CD4-positive, alpha-beta memory T cell (primary cell): ENCODE data around the gene OTX2. TPM values are rescaled to one million over a fixed set of nuclear protein-coding genes. Genes with fewer than 3 reads are reported as not detected.

Experiments used
- CTCF ChIA-PET: fragments of 350-600 bp; sonication (Branson Sonifier 250); formaldehyde crosslinking; loops from one replicate; lab custom pipeline; 2021; ENCODE audit warnings: inconsistent platforms; ENCODE audit not compliant: partially characterized antibody; lab: Charles Lee
- POLR2A ChIA-PET: fragments of 350-600 bp; sonication (Branson Sonifier 250); formaldehyde crosslinking; loops from one replicate; lab custom pipeline; 2021; ENCODE audit not compliant: partially characterized antibody; lab: Charles Lee
- DNase-seq, 5 donors: peaks; one replicate each; pipeline versions ENCODE4 v3.0.0 to v3.0.0-alpha.2; 2020 to 2022; ENCODE audit warnings: mixed read lengths in 1 of 5
- H3K27ac ChIP-seq: one replicate; pipeline ENCODE4 v1.7.0; 2013; ENCODE audit warnings: low read depth, low read length
- H3K27me3 ChIP-seq: 2 replicates; pipeline ENCODE4 v1.7.0; 2013; ENCODE audit warnings: mild to moderate bottlenecking, low read length, moderate library complexity; ENCODE audit not compliant: insufficient read depth
- H3K36me3 ChIP-seq: 2 replicates; pipeline ENCODE4 v1.7.0; 2013; ENCODE audit warnings: mild to moderate bottlenecking, low read length, moderate library complexity; ENCODE audit not compliant: insufficient read depth
- H3K4me1 ChIP-seq: 2 replicates; pipeline ENCODE4 v1.7.0; 2013; ENCODE audit warnings: mild to moderate bottlenecking, low read length, moderate library complexity; ENCODE audit not compliant: insufficient read depth
- H3K4me3 ChIP-seq, 2 donors: one replicate each; pipeline ENCODE4 v1.7.0; 2013; ENCODE audit warnings: low read length in 2 of 2, mild to moderate bottlenecking in 1 of 2
- H3K9me3 ChIP-seq, 2 donors: one replicate each; pipeline ENCODE4 v1.7.0; 2013; ENCODE audit warnings: low read length in 2 of 2, control low read depth in 1 of 2; ENCODE audit not compliant: control insufficient read depth in 1 of 2
- H3K27ac Mint-ChIP-seq, 7 donors: one replicate each; pipeline ENCODE4 v1.8.0; 2020 to 2021; ENCODE audit warnings: mixed read lengths in 7 of 7, mild to moderate bottlenecking in 6 of 7, inconsistent platforms in 3 of 7, moderate library complexity in 3 of 7
- H3K27me3 Mint-ChIP-seq, 2 donors: one replicate each; pipeline ENCODE4 v1.8.0; 2020 to 2021; ENCODE audit warnings: mixed read lengths in 2 of 2
- H3K36me3 Mint-ChIP-seq, 2 donors: one replicate each; pipeline ENCODE4 v1.8.0; 2020 to 2021; ENCODE audit warnings: mixed read lengths in 2 of 2, inconsistent platforms in 1 of 2, mild to moderate bottlenecking in 1 of 2
- H3K4me1 Mint-ChIP-seq, 4 donors: one replicate each; pipeline ENCODE4 v1.8.0; 2020 to 2021; ENCODE audit warnings: mixed read lengths in 4 of 4, mild to moderate bottlenecking in 1 of 4
- H3K4me3 Mint-ChIP-seq, 8 donors: one replicate each; pipeline ENCODE4 v1.8.0; 2020 to 2021; ENCODE audit warnings: mixed read lengths in 8 of 8, mild to moderate bottlenecking in 7 of 8, moderate library complexity in 6 of 8, inconsistent platforms in 3 of 8
- H3K9me3 Mint-ChIP-seq, 8 donors: one replicate each; pipeline ENCODE4 v1.8.0; 2020 to 2021; ENCODE audit warnings: mixed read lengths in 8 of 8, mild to moderate bottlenecking in 5 of 8, inconsistent platforms in 3 of 8, moderate library complexity in 1 of 8
- intact Hi-C: fragments of 100-400 bp; cut with micrococcal nuclease; formaldehyde crosslinking; loops from one replicate; pipeline ENCODE4 v1.15.1; 2023
- polyA plus RNA-seq, 2 donors: library from polyadenylated mRNA; unstranded; fragments of 300-500 nt; fragmentation: Illumina TruSeq; gene quantifications; one replicate each; pipeline ENCODE4 v1.2.3, GENCODE V29; 2021
- total RNA-seq, 2 experiments: library from RNA; stranded (reverse); gene quantifications; one replicate each; pipeline ENCODE4 v1.2.3, GENCODE V29; 2021

OTX2 gene
- total and polyA plus RNA-seq, 4 experiments from 2014 or later, result not detected

GRCh38 chr14:56760164-56760914, 49.9 kb downstream of the OTX2 start:
- Mint-ChIP-seq H3K4me3 (no peak overlapping the region), H3K4me1 (no peaks in the 10 kb centered on the region), H3K9me3 (peaks cover 0 to 1% (median 0%) of the 10 kb centered on the region in 8 donors), H3K27me3 (peaks cover 5 to 7% of the 10 kb centered on the region in 2 donors), H3K36me3 (no peaks in the 10 kb centered on the region), H3K27ac (no peak overlapping the region)
- no peaks in the 10 kb centered on the region for H3K36me3 ChIP-seq
- H3K27me3 ChIP-seq, result no peaks in the 10 kb centered on the region
- ChIA-PET POLR2A (no interaction called here), CTCF (interaction anchor here (1.2 kb wide), 1 partner anchor 14 kb away, joined by 3 read pairs; no protein-coding TSS in a partner anchor)
- intact Hi-C loops, result no loop called here
- no peak overlapping the region for H3K4me3 ChIP-seq
- no peaks in the 10 kb centered on the region for H3K4me1 ChIP-seq
- H3K9me3 ChIP-seq, result no peaks in the 10 kb centered on the region
- H3K27ac ChIP-seq, result no peak overlapping the region
- DNase-seq, result no peak

GRCh38 chr14:56759633-56760032, 50.6 kb downstream of the OTX2 start:
- no peaks in the 10 kb centered on the region for H3K4me1 Mint-ChIP-seq
- Histone ChIP-seq H3K4me1 (no peaks in the 10 kb centered on the region), H3K36me3 (no peaks in the 10 kb centered on the region), H3K9me3 (no peaks in the 10 kb centered on the region), H3K4me3 (no peak overlapping the region), H3K27ac (no peak overlapping the region), H3K27me3 (no peaks in the 10 kb centered on the region)
- POLR2A ChIA-PET, result no interaction called here
- peaks cover 5 to 7% of the 10 kb centered on the region in 2 donors for H3K27me3 Mint-ChIP-seq
- intact Hi-C loops, result no loop called here
- no peaks in the 10 kb centered on the region for H3K36me3 Mint-ChIP-seq
- peaks cover 0 to 1% (median 0%) of the 10 kb centered on the region in 8 donors for H3K9me3 Mint-ChIP-seq
- DNase-seq, result no peak
- H3K27ac Mint-ChIP-seq, result no peak overlapping the region
- CTCF ChIA-PET, result no interaction called here
- H3K4me3 Mint-ChIP-seq, result no peak overlapping the region

GRCh38 chr14:56759094-56759493, 51.2 kb downstream of the OTX2 start:
- Mint-ChIP-seq H3K27ac (no peak overlapping the region), H3K4me3 (no peak overlapping the region), H3K27me3 (peaks cover 5 to 7% of the 10 kb centered on the region in 2 donors), H3K4me1 (no peaks in the 10 kb centered on the region), H3K36me3 (no peaks in the 10 kb centered on the region), H3K9me3 (peaks cover 0 to 1% (median 0%) of the 10 kb centered on the region in 8 donors)
- intact Hi-C loops, result no loop called here
- H3K9me3 ChIP-seq, result no peaks in the 10 kb centered on the region
- DNase-seq, result no peak
- no peaks in the 10 kb centered on the region for H3K27me3 ChIP-seq
- no peaks in the 10 kb centered on the region for H3K4me1 ChIP-seq
- CTCF ChIA-PET, result no interaction called here
- no peak overlapping the region for H3K27ac ChIP-seq
- H3K36me3 ChIP-seq, result no peaks in the 10 kb centered on the region
- no peak overlapping the region for H3K4me3 ChIP-seq
- POLR2A ChIA-PET, result no interaction called here

- ChIA-PET POLR2A (no interaction called here), CTCF (no interaction called here)
- Mint-ChIP-seq H3K9me3 (no peaks in the 10 kb centered on the region), H3K36me3 (no peaks in the 10 kb centered on the region), H3K4me1 (no peaks in the 10 kb centered on the region), H3K4me3 (no peak overlapping the region), H3K27me3 (peaks cover 2 to 11% of the 10 kb centered on the region in 2 donors), H3K27ac (no peak overlapping the region)
- Histone ChIP-seq H3K4me3 (no peak overlapping the region), H3K36me3 (no peaks in the 10 kb centered on the region), H3K9me3 (no peaks in the 10 kb centered on the region), H3K27ac (no peak overlapping the region), H3K4me1 (no peaks in the 10 kb centered on the region), H3K27me3 (no peaks in the 10 kb centered on the region)
- intact Hi-C loops, result no loop called here
- DNase-seq, result no peak
Measured at GRCh38 chr14:56754921-56755320, 55.4 kb downstream of the OTX2 start.

GRCh38 chr14:56753396-56753795, 56.9 kb downstream of the OTX2 start:
- Histone ChIP-seq H3K36me3 (no peaks in the 10 kb centered on the region), H3K9me3 (no peaks in the 10 kb centered on the region), H3K27ac (no peak overlapping the region), H3K4me1 (no peaks in the 10 kb centered on the region), H3K27me3 (no peaks in the 10 kb centered on the region), H3K4me3 (no peak overlapping the region)
- H3K4me1 Mint-ChIP-seq, result no peaks in the 10 kb centered on the region
- intact Hi-C loops, result no loop called here
- H3K36me3 Mint-ChIP-seq, result no peaks in the 10 kb centered on the region
- no peak for DNase-seq
- no peak overlapping the region for H3K4me3 Mint-ChIP-seq
- ChIA-PET POLR2A (no interaction called here), CTCF (interaction anchor here (0.6 kb wide), 1 partner anchor 16 kb away, joined by 4 read pairs; no protein-coding TSS in a partner anchor)
- no peaks in the 10 kb centered on the region for H3K9me3 Mint-ChIP-seq
- H3K27ac Mint-ChIP-seq, result no peak overlapping the region
- H3K27me3 Mint-ChIP-seq, result peaks cover 9 to 13% of the 10 kb centered on the region in 2 donors

- Histone ChIP-seq H3K36me3 (no peaks in the 10 kb centered on the region), H3K27me3 (no peaks in the 10 kb centered on the region), H3K4me1 (no peaks in the 10 kb centered on the region), H3K9me3 (no peaks in the 10 kb centered on the region), H3K4me3 (no peak overlapping the region), H3K27ac (no peak overlapping the region)
- POLR2A ChIA-PET, result no interaction called here
- H3K27ac Mint-ChIP-seq, result no peak overlapping the region
- H3K27me3 Mint-ChIP-seq, result peaks cover 9 to 13% of the 10 kb centered on the region in 2 donors
- intact Hi-C loops, result no loop called here
- no peaks in the 10 kb centered on the region for H3K36me3 Mint-ChIP-seq
- DNase-seq, result no peak
- CTCF ChIA-PET, result no interaction called here
- H3K9me3 Mint-ChIP-seq, result no peaks in the 10 kb centered on the region
- no peak overlapping the region for H3K4me3 Mint-ChIP-seq
- H3K4me1 Mint-ChIP-seq, result no peaks in the 10 kb centered on the region
Measured at GRCh38 chr14:56752428-56752827, 57.9 kb downstream of the OTX2 start.

GRCh38 chr14:56751471-56751870, 58.8 kb downstream of the OTX2 start:
- no peak overlapping the region for H3K4me3 Mint-ChIP-seq
- Histone ChIP-seq H3K27ac (no peak overlapping the region), H3K36me3 (no peaks in the 10 kb centered on the region), H3K4me1 (no peaks in the 10 kb centered on the region), H3K4me3 (no peak overlapping the region), H3K9me3 (no peaks in the 10 kb centered on the region), H3K27me3 (no peaks in the 10 kb centered on the region)
- no peaks in the 10 kb centered on the region for H3K9me3 Mint-ChIP-seq
- ChIA-PET CTCF (no interaction called here), POLR2A (no interaction called here)
- DNase-seq, result no peak
- no peak overlapping the region for H3K27ac Mint-ChIP-seq
- H3K4me1 Mint-ChIP-seq, result no peaks in the 10 kb centered on the region
- H3K27me3 Mint-ChIP-seq, result peaks cover 9 to 13% of the 10 kb centered on the region in 2 donors
- H3K36me3 Mint-ChIP-seq, result no peaks in the 10 kb centered on the region
- intact Hi-C loops, result no loop called here
